Liver (tissue), 9 donors: ENCODE data around the gene GRIK2. TPM values are rescaled to one million over a fixed set of nuclear protein-coding genes. Genes with fewer than 3 reads are reported as not detected.

Experiments
- DNase-seq: peaks from one replicate; pipeline ENCODE4 v3.0.0-alpha.2; 2017; ENCODE audit warnings: low spot score
- H3K27ac ChIP-seq, 2 donors: one replicate each; pipeline ENCODE4 v1.7.0; 2013; ENCODE audit warnings: inconsistent platforms in 2 of 2, low read length in 2 of 2, control low read depth in 1 of 2, low read depth in 1 of 2, mild to moderate bottlenecking in 1 of 2
- H3K27me3 ChIP-seq, 4 donors: one replicate each; pipeline versions ENCODE4 v1.6.1 to v1.7.0; 2013; ENCODE audit warnings: low read length in 3 of 4, inconsistent platforms in 1 of 4, mild to moderate bottlenecking in 1 of 4, moderate library complexity in 1 of 4; ENCODE audit not compliant: control insufficient read depth in 4 of 4, insufficient read depth in 4 of 4
- H3K36me3 ChIP-seq, 4 donors: one replicate each; pipeline versions ENCODE4 v1.6.1 to v1.7.0; 2013; ENCODE audit warnings: low read length in 3 of 4, mild to moderate bottlenecking in 3 of 4, low read depth in 1 of 4, moderate library complexity in 1 of 4; ENCODE audit not compliant: control insufficient read depth in 4 of 4, insufficient read depth in 3 of 4
- H3K4me1 ChIP-seq, 4 donors: one replicate each; pipeline versions ENCODE4 v1.6.1 to v1.7.0; 2013; ENCODE audit warnings: low read length in 3 of 4, mild to moderate bottlenecking in 3 of 4, moderate library complexity in 1 of 4; ENCODE audit not compliant: control insufficient read depth in 4 of 4, insufficient read depth in 4 of 4
- H3K4me3 ChIP-seq, 3 donors: one replicate each; pipeline versions ENCODE4 v1.6.1 to v1.7.0; 2013; ENCODE audit warnings: low read length in 3 of 3, control low read depth in 1 of 3, low read depth in 1 of 3, mild to moderate bottlenecking in 1 of 3
- H3K9ac ChIP-seq, 2 donors: one replicate each; pipeline ENCODE4 v1.7.0; 2013; ENCODE audit warnings: low read length in 2 of 2, mild to moderate bottlenecking in 2 of 2, moderate library complexity in 2 of 2, control low read depth in 1 of 2, low read depth in 1 of 2
- H3K9me3 ChIP-seq, 4 donors: one replicate each; pipeline versions ENCODE4 v1.6.1 to v1.7.0; 2013; ENCODE audit warnings: low read length in 3 of 4; ENCODE audit not compliant: control insufficient read depth in 4 of 4
- EGR1 ChIP-seq, 2 donors: IDR thresholded peaks; 2 replicates each; pipeline ENCODE4 v1.6.1; 2016 to 2018; ENCODE audit warnings: antibody characterized with exemption in 2 of 2, low read depth in 2 of 2
- FOXA1 ChIP-seq: IDR thresholded peaks from 2 replicates; pipeline ENCODE4 v1.6.1; 2016; ENCODE audit warnings: antibody characterized with exemption
- FOXA2 ChIP-seq: IDR thresholded peaks from 2 replicates; pipeline ENCODE4 v1.6.1; 2016; ENCODE audit warnings: antibody characterized with exemption
- GABPA ChIP-seq, 2 donors: IDR thresholded peaks in 1 of 2; conservative IDR thresholded peaks in 1 of 2; 2 replicates each; pipeline ENCODE4 v1.6.1; 2016; ENCODE audit warnings: antibody characterized with exemption in 2 of 2, mild to moderate bottlenecking in 1 of 2, moderate library complexity in 1 of 2
- HNF4A ChIP-seq, 2 donors: conservative IDR thresholded peaks; 2 replicates each; pipeline ENCODE4 v1.6.1; 2016; ENCODE audit warnings: antibody characterized with exemption in 2 of 2, mild to moderate bottlenecking in 2 of 2
- HNF4G ChIP-seq: IDR thresholded peaks from 2 replicates; pipeline ENCODE4 v1.6.1; 2016; ENCODE audit warnings: antibody characterized with exemption
- NR2F2 ChIP-seq: IDR thresholded peaks from 2 replicates; pipeline ENCODE4 v1.6.1; 2016; ENCODE audit warnings: antibody characterized with exemption
- RAD21 ChIP-seq, 2 donors: IDR thresholded peaks; 2 replicates each; pipeline ENCODE4 v1.6.1; 2016; ENCODE audit warnings: antibody characterized with exemption in 2 of 2, mild to moderate bottlenecking in 2 of 2
- RXRA ChIP-seq, 2 donors: IDR thresholded peaks; 2 replicates each; pipeline ENCODE4 v1.6.1; 2017 to 2018; ENCODE audit warnings: antibody characterized with exemption in 2 of 2, mild to moderate bottlenecking in 1 of 2
- TAF1 ChIP-seq: conservative IDR thresholded peaks from 2 replicates; pipeline ENCODE4 v1.6.1; 2016; ENCODE audit warnings: antibody characterized with exemption, mild to moderate bottlenecking
- YY1 ChIP-seq: IDR thresholded peaks from 2 replicates; pipeline ENCODE4 v1.6.1; 2016; ENCODE audit warnings: antibody characterized with exemption, mild to moderate bottlenecking
- WGBS: extraction: QIAGEN DNeasy Blood & Tissue Kit; methylation state at CpG from one replicate; pipeline ENCODE4 v1.1.7; 2013; 5-methylcytosine and 5-hydroxymethylcytosine counted together
- polyA plus RNA-seq, 2 donors: library from polyadenylated mRNA; stranded (reverse) in 1 of 2; unstranded in 1 of 2; fragments of 200-250 nt in 1 of 2; fragments of >200 nt in 1 of 2; fragmentation: Nextera tagmentation in 1 of 2; extraction: Ambion mirVana in 1 of 2; gene quantifications; one replicate each; pipeline versions ENCODE4 v1.2.1 to v1.2.3, GENCODE V29; 2013 to 2015
- total RNA-seq, 2 donors: library from RNA; depleted of rRNA; stranded (reverse); fragments of >200 nt; gene quantifications; one replicate each; pipeline ENCODE4 v1.2.3, GENCODE V29; 2014
- TF ChIP-seq, protein P1 (sequence below): IDR thresholded peaks from 2 replicates; pipeline ENCODE4 v1.6.1; 2016; ENCODE audit warnings: antibody characterized with exemption
- TF ChIP-seq, protein P2 (sequence below): IDR thresholded peaks from 2 replicates; pipeline ENCODE4 v1.6.1; 2016; ENCODE audit warnings: antibody characterized with exemption, mild to moderate bottlenecking
- TF ChIP-seq, protein P3 (sequence below): IDR thresholded peaks from 2 replicates; pipeline ENCODE4 v1.6.1; 2016; ENCODE audit warnings: antibody characterized with exemption
- TF ChIP-seq, protein P4 (sequence below): IDR thresholded peaks from 2 replicates; pipeline ENCODE4 v1.6.1; 2016; ENCODE audit warnings: antibody characterized with exemption
- donor health status: healthy.
- donor health status: healthy.
- donor health status: healthy.
- donor health status: healthy.
- donor health status: healthy.

The GRIK2 gene
- total and polyA plus RNA-seq, 4 donors, result 0.02 to 0.17 (median 0.05) TPM

DNA sequence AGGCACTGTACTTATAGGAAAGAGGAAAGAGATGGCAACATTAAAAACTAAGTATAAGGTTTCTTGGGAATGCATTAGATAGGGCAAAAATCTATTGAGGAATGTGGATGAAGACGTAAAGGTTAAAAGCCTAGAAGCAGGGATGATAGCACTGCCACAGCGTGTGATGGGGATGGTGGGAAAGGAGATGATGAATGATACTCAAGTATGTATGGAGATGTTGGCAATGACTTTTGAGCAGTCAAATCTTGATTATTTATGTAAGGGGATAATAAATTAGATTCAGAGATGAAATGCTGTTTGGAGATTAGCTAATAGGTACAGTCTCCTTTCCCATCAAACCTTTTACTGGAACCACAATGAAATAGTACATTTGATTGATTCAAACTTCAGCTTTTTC lies 432.8 kb downstream of the GRIK2 start (continued):
- TF ChIP-seq, protein P1, sequence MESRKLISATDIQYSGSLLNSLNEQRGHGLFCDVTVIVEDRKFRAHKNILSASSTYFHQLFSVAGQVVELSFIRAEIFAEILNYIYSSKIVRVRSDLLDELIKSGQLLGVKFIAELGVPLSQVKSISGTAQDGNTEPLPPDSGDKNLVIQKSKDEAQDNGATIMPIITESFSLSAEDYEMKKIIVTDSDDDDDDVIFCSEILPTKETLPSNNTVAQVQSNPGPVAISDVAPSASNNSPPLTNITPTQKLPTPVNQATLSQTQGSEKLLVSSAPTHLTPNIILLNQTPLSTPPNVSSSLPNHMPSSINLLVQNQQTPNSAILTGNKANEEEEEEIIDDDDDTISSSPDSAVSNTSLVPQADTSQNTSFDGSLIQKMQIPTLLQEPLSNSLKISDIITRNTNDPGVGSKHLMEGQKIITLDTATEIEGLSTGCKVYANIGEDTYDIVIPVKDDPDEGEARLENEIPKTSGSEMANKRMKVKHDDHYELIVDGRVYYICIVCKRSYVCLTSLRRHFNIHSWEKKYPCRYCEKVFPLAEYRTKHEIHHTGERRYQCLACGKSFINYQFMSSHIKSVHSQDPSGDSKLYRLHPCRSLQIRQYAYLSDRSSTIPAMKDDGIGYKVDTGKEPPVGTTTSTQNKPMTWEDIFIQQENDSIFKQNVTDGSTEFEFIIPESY, result no peak
- TF ChIP-seq RXRA (IDR thresholded peaks at IDR 0.05) (no peak), FOXA2 (no peak)

DNA sequence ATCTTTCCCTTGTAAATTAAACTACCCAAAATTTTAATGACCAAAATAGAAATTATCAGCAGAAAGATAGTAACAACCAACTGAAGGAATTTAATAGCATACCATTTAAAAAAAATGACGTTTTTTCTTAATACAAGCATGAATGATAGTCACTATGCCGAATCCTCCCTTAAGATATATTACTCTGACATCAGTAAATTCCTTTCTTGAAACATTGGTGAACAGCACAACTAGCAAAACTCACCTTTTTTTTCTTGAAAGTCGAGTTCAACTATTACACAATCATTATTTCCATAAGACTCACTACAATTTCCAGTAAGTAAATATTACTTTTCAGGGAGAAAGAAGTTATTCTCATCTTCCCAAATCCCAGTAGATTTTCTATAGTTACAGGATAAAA lies 433.2 kb downstream of the GRIK2 start:
- Histone ChIP-seq H3K4me1 (no peaks in the 10 kb centered on the region), H3K36me3 (no peaks in the 10 kb centered on the region), H3K27me3 (no peaks in the 10 kb centered on the region), H3K9me3 (peaks cover 0 to 16% (median 1%) of the 10 kb centered on the region in 4 donors), H3K9ac (no peak overlapping the region), H3K4me3 (no peak overlapping the region), H3K27ac (no peak overlapping the region)
- TF ChIP-seq RAD21 (IDR thresholded peaks at IDR 0.05), result no peak
- TF ChIP-seq, protein P1, result no peak
- no peak for TF ChIP-seq TAF1
- TF ChIP-seq RXRA (IDR thresholded peaks at IDR 0.05), result no peak
- no peak for TF ChIP-seq EGR1 (IDR thresholded peaks at IDR 0.05; ENCODE audit: low read depth in 2 of 2)
- TF ChIP-seq FOXA2, result no peak
- TF ChIP-seq, protein P2, sequence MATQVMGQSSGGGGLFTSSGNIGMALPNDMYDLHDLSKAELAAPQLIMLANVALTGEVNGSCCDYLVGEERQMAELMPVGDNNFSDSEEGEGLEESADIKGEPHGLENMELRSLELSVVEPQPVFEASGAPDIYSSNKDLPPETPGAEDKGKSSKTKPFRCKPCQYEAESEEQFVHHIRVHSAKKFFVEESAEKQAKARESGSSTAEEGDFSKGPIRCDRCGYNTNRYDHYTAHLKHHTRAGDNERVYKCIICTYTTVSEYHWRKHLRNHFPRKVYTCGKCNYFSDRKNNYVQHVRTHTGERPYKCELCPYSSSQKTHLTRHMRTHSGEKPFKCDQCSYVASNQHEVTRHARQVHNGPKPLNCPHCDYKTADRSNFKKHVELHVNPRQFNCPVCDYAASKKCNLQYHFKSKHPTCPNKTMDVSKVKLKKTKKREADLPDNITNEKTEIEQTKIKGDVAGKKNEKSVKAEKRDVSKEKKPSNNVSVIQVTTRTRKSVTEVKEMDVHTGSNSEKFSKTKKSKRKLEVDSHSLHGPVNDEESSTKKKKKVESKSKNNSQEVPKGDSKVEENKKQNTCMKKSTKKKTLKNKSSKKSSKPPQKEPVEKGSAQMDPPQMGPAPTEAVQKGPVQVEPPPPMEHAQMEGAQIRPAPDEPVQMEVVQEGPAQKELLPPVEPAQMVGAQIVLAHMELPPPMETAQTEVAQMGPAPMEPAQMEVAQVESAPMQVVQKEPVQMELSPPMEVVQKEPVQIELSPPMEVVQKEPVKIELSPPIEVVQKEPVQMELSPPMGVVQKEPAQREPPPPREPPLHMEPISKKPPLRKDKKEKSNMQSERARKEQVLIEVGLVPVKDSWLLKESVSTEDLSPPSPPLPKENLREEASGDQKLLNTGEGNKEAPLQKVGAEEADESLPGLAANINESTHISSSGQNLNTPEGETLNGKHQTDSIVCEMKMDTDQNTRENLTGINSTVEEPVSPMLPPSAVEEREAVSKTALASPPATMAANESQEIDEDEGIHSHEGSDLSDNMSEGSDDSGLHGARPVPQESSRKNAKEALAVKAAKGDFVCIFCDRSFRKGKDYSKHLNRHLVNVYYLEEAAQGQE, result no peak
- TF ChIP-seq, protein P3, sequence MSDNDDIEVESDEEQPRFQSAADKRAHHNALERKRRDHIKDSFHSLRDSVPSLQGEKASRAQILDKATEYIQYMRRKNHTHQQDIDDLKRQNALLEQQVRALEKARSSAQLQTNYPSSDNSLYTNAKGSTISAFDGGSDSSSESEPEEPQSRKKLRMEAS, result no peak
- TF ChIP-seq HNF4A (conservative IDR thresholded peaks at IDR 0.05), result no peak
- no peak for TF ChIP-seq FOXA1
- no peak for TF ChIP-seq HNF4G
- TF ChIP-seq, protein P4, sequence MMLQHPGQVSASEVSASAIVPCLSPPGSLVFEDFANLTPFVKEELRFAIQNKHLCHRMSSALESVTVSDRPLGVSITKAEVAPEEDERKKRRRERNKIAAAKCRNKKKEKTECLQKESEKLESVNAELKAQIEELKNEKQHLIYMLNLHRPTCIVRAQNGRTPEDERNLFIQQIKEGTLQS, result no peak
- TF ChIP-seq GABPA (IDR thresholded peaks at IDR 0.05 in 1 of 2, conservative IDR thresholded peaks at IDR 0.05 in 1 of 2), result no peak
- TF ChIP-seq NR2F2, result no peak
- no peak for TF ChIP-seq YY1
- WGBS, result 59% methylated on average over 3 of the region's 3 CpGs
- no peak for DNase-seq
